ENCODE results near the gene PEAK3. TPM values are rescaled to one million over a fixed set of nuclear protein-coding genes. Genes with fewer than 3 reads are reported as not detected.

The PEAK3 gene
- total RNA-seq, 4 donors from 2014 or later: 1.2 to 5.8 (median 2.6) TPM

DNA sequence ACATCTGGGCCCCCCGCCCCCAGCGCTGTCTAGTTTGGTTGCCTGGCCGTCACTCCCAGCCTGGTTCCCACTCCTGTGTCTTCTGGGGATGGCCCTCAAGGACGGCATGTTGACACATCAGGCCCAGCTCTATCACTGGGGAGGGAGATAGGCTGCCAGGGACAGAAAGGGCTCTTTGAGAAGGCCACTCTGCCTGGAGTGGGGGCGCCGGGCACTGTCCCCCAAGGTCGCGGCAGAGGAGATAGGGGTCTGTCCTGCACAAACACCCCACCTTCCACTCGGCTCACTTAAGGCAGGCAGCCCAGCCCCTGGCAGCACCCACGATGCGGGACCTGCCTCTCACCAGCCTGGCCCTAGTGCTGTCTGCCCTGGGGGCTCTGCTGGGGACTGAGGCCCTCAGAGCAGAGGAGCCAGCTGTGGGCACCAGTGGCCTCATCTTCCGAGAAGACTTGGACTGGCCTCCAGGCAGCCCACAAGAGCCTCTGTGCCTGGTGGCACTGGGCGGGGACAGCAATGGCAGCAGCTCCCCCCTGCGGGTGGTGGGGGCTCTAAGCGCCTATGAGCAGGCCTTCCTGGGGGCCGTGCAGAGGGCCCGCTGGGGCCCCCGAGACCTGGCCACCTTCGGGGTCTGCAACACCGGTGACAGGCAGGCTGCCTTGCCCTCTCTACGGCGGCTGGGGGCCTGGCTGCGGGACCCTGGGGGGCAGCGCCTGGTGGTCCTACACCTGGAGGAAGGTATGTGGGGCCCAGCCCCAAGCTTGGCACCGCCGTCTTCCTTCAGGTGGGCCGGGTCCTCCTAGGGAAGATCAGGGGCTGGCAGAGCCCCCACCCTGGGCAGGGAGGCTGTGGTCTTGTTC lies 32.7 kb downstream of the PEAK3 start, which contains the start of gene AMH:
AMH (plus strand) TSS at position 314 of the 857 bp plus-strand sequence; CDS start at position 324, 10 bp downstream.
- H3K9me3 ChIP-seq: no peaks in the 10 kb centered on the region
- no peak for DNase-seq
- peaks cover under 1 to 46% (median 26%) of the 10 kb centered on the region in 4 donors for H3K4me1 ChIP-seq
- no peak within 1 kb of the TSS for H3K27ac ChIP-seq
- H3K4me3 ChIP-seq: no peak within 1 kb of the TSS
- H3K36me3 ChIP-seq: peaks cover 0 to 47% (median 0%) of the 10 kb centered on the region in 3 donors
- TF ChIP-seq, protein P1, sequence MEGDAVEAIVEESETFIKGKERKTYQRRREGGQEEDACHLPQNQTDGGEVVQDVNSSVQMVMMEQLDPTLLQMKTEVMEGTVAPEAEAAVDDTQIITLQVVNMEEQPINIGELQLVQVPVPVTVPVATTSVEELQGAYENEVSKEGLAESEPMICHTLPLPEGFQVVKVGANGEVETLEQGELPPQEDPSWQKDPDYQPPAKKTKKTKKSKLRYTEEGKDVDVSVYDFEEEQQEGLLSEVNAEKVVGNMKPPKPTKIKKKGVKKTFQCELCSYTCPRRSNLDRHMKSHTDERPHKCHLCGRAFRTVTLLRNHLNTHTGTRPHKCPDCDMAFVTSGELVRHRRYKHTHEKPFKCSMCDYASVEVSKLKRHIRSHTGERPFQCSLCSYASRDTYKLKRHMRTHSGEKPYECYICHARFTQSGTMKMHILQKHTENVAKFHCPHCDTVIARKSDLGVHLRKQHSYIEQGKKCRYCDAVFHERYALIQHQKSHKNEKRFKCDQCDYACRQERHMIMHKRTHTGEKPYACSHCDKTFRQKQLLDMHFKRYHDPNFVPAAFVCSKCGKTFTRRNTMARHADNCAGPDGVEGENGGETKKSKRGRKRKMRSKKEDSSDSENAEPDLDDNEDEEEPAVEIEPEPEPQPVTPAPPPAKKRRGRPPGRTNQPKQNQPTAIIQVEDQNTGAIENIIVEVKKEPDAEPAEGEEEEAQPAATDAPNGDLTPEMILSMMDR (IDR thresholded peaks at IDR 0.05): no peak
- TF ChIP-seq POLR2A (IDR thresholded peaks at IDR 0.05): no peak
- H3K27me3 ChIP-seq: peaks cover 0 to 43% of the 10 kb centered on the region in 2 donors

DNA sequence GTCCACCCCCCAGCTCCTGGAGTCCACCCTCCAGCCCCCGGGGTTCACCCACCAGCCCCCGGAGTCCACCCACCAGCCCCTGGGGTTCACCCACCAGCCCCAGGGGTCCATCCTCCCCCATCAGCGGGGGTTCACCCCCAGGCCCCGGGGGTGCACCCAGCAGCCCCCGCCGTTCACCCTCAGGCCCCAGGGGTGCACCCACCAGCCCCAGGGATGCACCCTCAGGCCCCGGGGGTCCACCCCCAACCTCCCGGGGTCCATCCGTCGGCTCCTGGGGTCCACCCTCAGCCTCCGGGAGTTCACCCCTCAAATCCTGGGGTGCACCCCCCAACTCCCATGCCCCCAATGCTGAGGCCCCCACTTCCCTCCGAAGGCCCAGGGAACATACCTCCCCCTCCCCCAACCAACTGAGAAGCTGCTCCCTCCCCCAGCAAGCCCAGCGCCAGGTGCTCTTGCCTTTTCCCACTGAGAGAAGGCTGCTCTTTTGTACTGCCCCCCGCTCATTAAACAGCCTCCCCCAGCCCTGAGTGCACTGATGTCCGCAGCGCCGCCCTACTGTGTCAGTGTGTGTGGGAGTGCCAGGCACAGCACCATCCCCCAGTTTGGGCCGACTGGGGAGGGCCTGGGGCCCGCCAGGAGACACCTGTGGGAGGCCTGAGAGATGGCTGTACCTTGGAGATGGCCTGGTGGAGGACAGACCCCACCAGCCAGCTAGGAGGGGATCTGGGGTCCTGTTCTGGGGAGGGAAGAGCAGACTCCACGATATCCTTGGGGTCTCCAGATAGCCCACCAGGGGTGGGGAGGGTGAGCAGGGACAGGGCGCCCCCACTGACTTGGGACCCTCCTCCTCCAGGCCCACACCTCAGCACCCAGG lies 33.6 kb downstream of the PEAK3 start:
- Histone ChIP-seq H3K27ac (no peak overlapping the region), H3K4me3 (no peak overlapping the region), H3K27me3 (peaks cover 0 to 39% of the 10 kb centered on the region in 2 donors), H3K4me1 (peaks cover 3 to 47% (median 24%) of the 10 kb centered on the region in 4 donors), H3K36me3 (peaks cover 0 to 55% (median 0%) of the 10 kb centered on the region in 3 donors), H3K9me3 (no peaks in the 10 kb centered on the region)
- no peak for DNase-seq
- TF ChIP-seq POLR2A (IDR thresholded peaks at IDR 0.05): no peak
- TF ChIP-seq, protein P1 (IDR thresholded peaks at IDR 0.05): no peak

DNA sequence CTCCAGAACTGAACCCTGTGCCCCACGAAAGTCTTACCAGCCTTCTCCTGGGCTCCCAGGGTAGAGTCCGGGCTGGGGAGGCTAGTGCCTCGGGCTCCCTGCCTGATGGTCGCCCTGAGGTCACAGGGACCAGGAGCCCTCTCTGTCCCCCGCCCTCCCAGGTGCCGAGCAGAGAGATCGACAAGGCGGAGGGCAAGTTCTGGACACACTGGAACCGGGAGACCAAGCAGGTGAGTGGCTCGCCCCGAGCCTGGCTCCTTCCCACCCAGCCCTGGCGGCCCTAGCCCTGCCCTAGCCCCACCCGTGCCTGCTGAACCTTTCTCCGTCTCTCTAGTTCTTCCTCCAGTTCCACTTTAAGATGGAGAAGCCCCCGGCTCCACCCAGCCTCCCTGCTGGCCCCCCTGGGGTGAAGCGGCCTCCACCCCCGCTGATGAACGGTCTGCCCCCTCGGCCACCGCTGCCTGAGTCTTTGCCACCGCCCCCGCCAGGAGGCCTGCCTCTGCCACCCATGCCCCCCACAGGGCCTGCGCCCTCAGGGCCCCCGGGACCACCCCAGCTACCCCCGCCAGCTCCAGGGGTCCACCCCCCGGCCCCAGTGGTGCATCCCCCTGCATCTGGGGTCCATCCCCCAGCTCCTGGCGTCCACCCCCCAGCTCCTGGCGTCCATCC lies 34.4 kb downstream of the PEAK3 start:
- no peak for TF ChIP-seq POLR2A (IDR thresholded peaks at IDR 0.05)
- TF ChIP-seq, protein P1 (IDR thresholded peaks at IDR 0.05): no peak
- H3K27ac ChIP-seq: no peak overlapping the region
- peaks cover 0 to 31% of the 10 kb centered on the region in 2 donors for H3K27me3 ChIP-seq

DNA sequence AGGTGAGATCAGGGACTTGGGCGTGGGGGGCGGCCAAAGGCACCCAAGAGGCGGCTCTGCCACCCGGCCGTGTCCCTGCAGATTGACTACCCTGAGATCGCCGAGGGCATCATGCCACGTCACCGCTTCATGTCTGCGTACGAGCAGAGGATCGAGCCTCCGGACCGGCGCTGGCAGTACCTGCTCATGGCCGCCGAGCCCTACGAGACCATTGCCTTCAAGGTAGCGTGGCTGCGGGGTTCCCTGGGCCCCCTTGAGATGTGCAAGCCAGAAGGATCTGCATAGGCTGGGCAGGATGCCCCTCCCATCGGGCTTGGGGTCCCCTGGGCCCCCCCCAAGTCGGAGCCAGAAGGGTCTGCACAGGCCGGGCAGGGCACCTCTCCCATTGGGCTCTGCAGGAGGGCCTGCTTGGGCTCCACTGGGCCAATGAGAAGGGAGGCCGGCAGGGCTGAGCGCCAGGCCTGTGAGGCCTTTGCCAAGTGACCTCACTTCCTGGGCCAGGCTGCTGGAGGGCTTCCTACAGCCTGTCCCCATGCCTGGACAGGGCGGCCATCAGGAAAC lies 35.1 kb downstream of the PEAK3 start:
- Histone ChIP-seq H3K4me1 (peaks cover 9 to 47% (median 17%) of the 10 kb centered on the region in 4 donors), H3K27ac (no peak overlapping the region)
- DNase-seq: no peak

More for the DNA sequence above, 34.4 kb downstream of the PEAK3 start:
- H3K4me1 ChIP-seq: peaks cover 5 to 47% (median 19%) of the 10 kb centered on the region in 4 donors
- H3K9me3 ChIP-seq: no peaks in the 10 kb centered on the region
- H3K36me3 ChIP-seq: peaks cover 0 to 56% (median 0%) of the 10 kb centered on the region in 3 donors
- H3K4me3 ChIP-seq: no peak overlapping the region
- DNase-seq: no peak

More for the DNA sequence above, 35.1 kb downstream of the PEAK3 start:
- Histone ChIP-seq H3K36me3 (peaks cover 0 to 56% (median 0%) of the 10 kb centered on the region in 3 donors), H3K9me3 (no peaks in the 10 kb centered on the region), H3K27me3 (peaks cover 0 to 24% of the 10 kb centered on the region in 2 donors), H3K4me3 (no peak overlapping the region)
- TF ChIP-seq POLR2A (IDR thresholded peaks at IDR 0.05): no peak
- TF ChIP-seq, protein P1 (IDR thresholded peaks at IDR 0.05): no peak
